A549 (cell line): ENCODE measurements around the gene FAM53B.

Experiments used
- CHD2 ChIP-seq: fragments of 150-350 bp; IDR thresholded peaks from 2 replicates; pipeline ENCODE4 v1.6.1; 2014; ENCODE audit warnings: low read length; ENCODE audit not compliant: partially characterized antibody
- CTCF ChIP-seq: fragments of >200 bp; sonication (Bioruptor Twin); formaldehyde crosslinking; IDR thresholded peaks from 3 replicates; pipeline ENCODE4 v1.5.1; 2016
- ELK1 ChIP-seq: fragments of 150-350 bp; IDR thresholded peaks from 2 replicates; pipeline ENCODE4 v1.6.1; 2014; ENCODE audit warnings: low read depth, mild to moderate bottlenecking, low read length
- HDAC2 ChIP-seq: fragments of 200-600 bp; sonication (generic); IDR thresholded peaks from 2 replicates; pipeline ENCODE4 v1.6.1; 2016
- HOXA7 ChIP-seq: fragments of 250-450 bp; sonication (Bioruptor Pico); IDR thresholded peaks from 2 replicates; pipeline ENCODE4 v1.5.0; 2020; ENCODE audit warnings: mild to moderate bottlenecking, moderate library complexity
- NR3C1 ChIP-seq: fragments of >200 bp; sonication (Bioruptor Twin); formaldehyde crosslinking; IDR thresholded peaks from 3 replicates; pipeline ENCODE4 v1.6.1; 2017
- PBX3 ChIP-seq: IDR thresholded peaks from 2 replicates; pipeline ENCODE4 v1.6.1; 2012
- PHF8 ChIP-seq: fragments of 200-600 bp; sonication (generic); IDR thresholded peaks from 2 replicates; pipeline ENCODE4 v1.6.1; 2016; ENCODE audit warnings: low read depth, mild to moderate bottlenecking, antibody characterized with exemption, moderate library complexity, borderline replicate concordance
- POLR2A ChIP-seq: IDR thresholded peaks from 2 replicates; pipeline ENCODE4 v1.6.1; 2012; ENCODE audit warnings: mild to moderate bottlenecking, low read length
- RAD21 ChIP-seq, 2 experiments: fragments of >200 bp in 1 of 2; sonication (Bioruptor Twin) in 1 of 2; formaldehyde crosslinking in 1 of 2; IDR thresholded peaks in 1 of 2; conservative IDR thresholded peaks in 1 of 2; 2 replicates in 1 of 2; 3 replicates in 1 of 2; pipeline ENCODE4 v1.6.1; 2012 to 2018; ENCODE audit warnings: inconsistent platforms in 1 of 2
- REST ChIP-seq: fragments of 200-600 bp; sonication (generic); IDR thresholded peaks from 2 replicates; pipeline ENCODE4 v1.6.1; 2016; ENCODE audit warnings: antibody characterized with exemption, mild to moderate bottlenecking, moderate library complexity
- SMC3 ChIP-seq: fragments of >200 bp; sonication (Bioruptor Twin); formaldehyde crosslinking; IDR thresholded peaks from 3 replicates; pipeline ENCODE4 v1.6.1; 2018; ENCODE audit warnings: inconsistent platforms
- ZNF302 ChIP-seq: fragments of 250-450 bp; sonication (Bioruptor Pico); IDR thresholded peaks from 2 replicates; pipeline ENCODE4 v1.9.0; 2021; ENCODE audit warnings: inconsistent platforms, mild to moderate bottlenecking, moderate library complexity

- no peak for TF ChIP-seq NR3C1
- no peak for TF ChIP-seq POLR2A
- TF ChIP-seq CTCF = no peak
- no peak for TF ChIP-seq SMC3
- TF ChIP-seq REST = no peak
- no peak for TF ChIP-seq ELK1
- no peak for TF ChIP-seq RAD21 (conservative IDR thresholded peaks at IDR 0.05 in 1 of 2, IDR thresholded peaks at IDR 0.05 in 1 of 2)
- no peak for TF ChIP-seq CHD2
- no peak for TF ChIP-seq HDAC2
- no peak for TF ChIP-seq PBX3
- TF ChIP-seq PHF8 = no peak
- no peak for TF ChIP-seq HOXA7
- TF ChIP-seq ZNF302 (CRISPR knock-in tag) = no peak
Measured at GRCh38 chr10:124622158-124622557, 122.0 kb downstream of the FAM53B start.
